ENCODE data around the gene SUGP2. TPM values are rescaled to one million over a fixed set of nuclear protein-coding genes. Genes with fewer than 3 reads are reported as not detected.

SUGP2 gene
- total RNA-seq (2022; extraction: Qiagen RNA extraction; ENCODE audit: low read depth) = 21.2 to 36.2 TPM (median 31.9 TPM) in 5 replicates

GRCh38 chr19:19033426-19034203 is at the start of gene SUGP2, which contains the start of gene ARMC6:
Gene SUGP2, minus strand, starts transcription at chr19:19033517. Its CDS starts 2,446 bp downstream, at chr19:19031071.
Gene ARMC6, plus strand, starts transcription at chr19:19033603. Its CDS starts 607 bp downstream, at chr19:19034210.

GRCh38 chr19:19063183-19064097 is 30.1 kb upstream of the SUGP2 start, which contains the start of gene SLC25A42:
Gene SLC25A42, plus strand, starts transcription at chr19:19063994. Its CDS starts 32,131 bp downstream, at chr19:19096125.

Other genes starting within 250 kb of the SUGP2 start
- gene COMP, start 242.2 kb downstream of the SUGP2 start, total RNA-seq (2022; extraction: Qiagen RNA extraction; ENCODE audit: low read depth) = 0.06 to 0.16 TPM (median 0.08 TPM) in 5 replicates
- 31.8 to 42.1 TPM (median 39.6 TPM) in 5 replicates for gene UPF1, start 201.6 kb downstream of the SUGP2 start, total RNA-seq (2022; extraction: Qiagen RNA extraction; ENCODE audit: low read depth)
- gene CERS1, start 137.4 kb downstream of the SUGP2 start, total RNA-seq (2022; extraction: Qiagen RNA extraction; ENCODE audit: low read depth) = 3.2 to 5.8 TPM (median 5.0 TPM) in 5 replicates
- 132 to 176 TPM (median 157 TPM) in 5 replicates for gene COPE, start 114.1 kb downstream of the SUGP2 start, total RNA-seq (2022; extraction: Qiagen RNA extraction; ENCODE audit: low read depth)
- gene DDX49, start 113.8 kb downstream of the SUGP2 start, total RNA-seq (2022; extraction: Qiagen RNA extraction; ENCODE audit: low read depth) = 31.2 to 49.9 TPM (median 42.7 TPM) in 5 replicates
- 24.6 to 32.7 TPM (median 28.6 TPM) in 5 replicates for gene HOMER3, start 92.3 kb downstream of the SUGP2 start, total RNA-seq (2022; extraction: Qiagen RNA extraction; ENCODE audit: low read depth)
- gene ARMC6, start 86 bp upstream of the SUGP2 start, total RNA-seq (2022; extraction: Qiagen RNA extraction; ENCODE audit: low read depth) = 23.2 to 28.4 TPM (median 27.8 TPM) in 5 replicates
- gene SLC25A42, start 30.5 kb upstream of the SUGP2 start, total RNA-seq (2022; extraction: Qiagen RNA extraction; ENCODE audit: low read depth) = 0.47 to 0.88 TPM (median 0.73 TPM) in 5 replicates
- gene TMEM161A, start 105.0 kb upstream of the SUGP2 start, total RNA-seq (2022; extraction: Qiagen RNA extraction; ENCODE audit: low read depth) = 19.9 to 27.6 TPM (median 24.3 TPM) in 5 replicates
- 0.30 to 0.94 TPM (median 0.49 TPM) in 5 replicates for gene MEF2B, start 136.7 kb upstream of the SUGP2 start, total RNA-seq (2022; extraction: Qiagen RNA extraction; ENCODE audit: low read depth)
- gene BORCS8, start 158.6 kb upstream of the SUGP2 start, total RNA-seq (2022; extraction: Qiagen RNA extraction; ENCODE audit: low read depth) = 9.1 to 14.1 TPM (median 12.1 TPM) in 5 replicates
- 35.0 to 55.0 TPM (median 48.3 TPM) in 5 replicates for gene RFXANK, start 158.7 kb upstream of the SUGP2 start, total RNA-seq (2022; extraction: Qiagen RNA extraction; ENCODE audit: low read depth)
- 25.9 to 31.7 TPM (median 29.6 TPM) in 5 replicates for gene NR2C2AP, start 169.9 kb upstream of the SUGP2 start, total RNA-seq (2022; extraction: Qiagen RNA extraction; ENCODE audit: low read depth)
- 0.03 to 0.17 TPM (median 0.07 TPM) in 3 of 5 replicates, not detected in the others for gene NCAN, start 178.4 kb upstream of the SUGP2 start, total RNA-seq (2022; extraction: Qiagen RNA extraction; ENCODE audit: low read depth)
- 0.24 to 1.1 TPM (median 0.57 TPM) in 5 replicates for gene TM6SF2, start 239.8 kb upstream of the SUGP2 start, total RNA-seq (2022; extraction: Qiagen RNA extraction; ENCODE audit: low read depth)